ENCODE data around the gene MEF2C.

The MEF2C gene

DNA sequence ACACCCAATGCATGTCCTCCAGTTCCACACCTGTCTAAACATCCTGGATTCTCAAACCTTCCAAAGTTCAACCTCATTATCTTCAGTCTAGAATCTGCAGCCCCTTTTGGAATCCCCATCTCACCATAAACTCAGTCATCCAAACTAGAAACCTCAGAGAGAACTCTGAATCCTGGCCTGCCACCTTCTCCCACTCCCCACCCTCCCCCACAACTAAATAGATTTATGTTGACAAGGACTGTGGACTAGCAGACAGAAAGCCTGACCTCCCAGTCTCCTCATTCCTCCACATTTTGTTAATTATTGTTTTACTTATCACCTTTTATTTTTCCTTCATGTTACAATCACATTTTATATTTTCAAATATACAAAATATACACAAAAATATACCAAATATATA, 76.6 kb downstream of the MEF2C start:
- TF ChIP-seq EZH2phosphoT487 (IDR thresholded peaks at IDR 0.05; ENCODE audit: borderline replicate concordance, low read length): no peak
- TF ChIP-seq, protein P1, sequence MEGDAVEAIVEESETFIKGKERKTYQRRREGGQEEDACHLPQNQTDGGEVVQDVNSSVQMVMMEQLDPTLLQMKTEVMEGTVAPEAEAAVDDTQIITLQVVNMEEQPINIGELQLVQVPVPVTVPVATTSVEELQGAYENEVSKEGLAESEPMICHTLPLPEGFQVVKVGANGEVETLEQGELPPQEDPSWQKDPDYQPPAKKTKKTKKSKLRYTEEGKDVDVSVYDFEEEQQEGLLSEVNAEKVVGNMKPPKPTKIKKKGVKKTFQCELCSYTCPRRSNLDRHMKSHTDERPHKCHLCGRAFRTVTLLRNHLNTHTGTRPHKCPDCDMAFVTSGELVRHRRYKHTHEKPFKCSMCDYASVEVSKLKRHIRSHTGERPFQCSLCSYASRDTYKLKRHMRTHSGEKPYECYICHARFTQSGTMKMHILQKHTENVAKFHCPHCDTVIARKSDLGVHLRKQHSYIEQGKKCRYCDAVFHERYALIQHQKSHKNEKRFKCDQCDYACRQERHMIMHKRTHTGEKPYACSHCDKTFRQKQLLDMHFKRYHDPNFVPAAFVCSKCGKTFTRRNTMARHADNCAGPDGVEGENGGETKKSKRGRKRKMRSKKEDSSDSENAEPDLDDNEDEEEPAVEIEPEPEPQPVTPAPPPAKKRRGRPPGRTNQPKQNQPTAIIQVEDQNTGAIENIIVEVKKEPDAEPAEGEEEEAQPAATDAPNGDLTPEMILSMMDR (IDR thresholded peaks at IDR 0.05; ENCODE audit: low read depth, low read length, poor library complexity, severe bottlenecking): no peak
- no peaks in the 10 kb centered on the region for H3F3A ChIP-seq (ENCODE audit: control insufficient read depth, insufficient read depth)
- no peaks in the 10 kb centered on the region for H4K20me1 ChIP-seq (ENCODE audit: control insufficient read depth, insufficient read depth, low read depth, low read length)
- no peaks in the 10 kb centered on the region for H3K9me2 ChIP-seq (replicated peaks; ENCODE audit: control insufficient read depth, low read length)
- H3K9me3 ChIP-seq (ENCODE audit: control insufficient read depth, insufficient read depth, low read length): no peaks in the 10 kb centered on the region
- H3K4me2 ChIP-seq (ENCODE audit: low read length): no peak overlapping the region
- H3K36me3 ChIP-seq (ENCODE audit: control insufficient read depth, low read length): peaks cover 94% of the 10 kb centered on the region
- peaks cover 95% of the 10 kb centered on the region for H3K79me2 ChIP-seq (ENCODE audit: control insufficient read depth, low read length)
- H3K27me3 ChIP-seq (ENCODE audit: control insufficient read depth, low read length): no peaks in the 10 kb centered on the region
- no peak overlapping the region for H3K4me3 ChIP-seq (ENCODE audit: low read length)
- no peak overlapping the region for H3K27ac ChIP-seq (ENCODE audit: low read depth, low read length)
- peaks cover 7% of the 10 kb centered on the region; the same call in 1 of the 2 replicates for H3K4me1 ChIP-seq (ENCODE audit: control insufficient read depth, low read length)

DNA sequence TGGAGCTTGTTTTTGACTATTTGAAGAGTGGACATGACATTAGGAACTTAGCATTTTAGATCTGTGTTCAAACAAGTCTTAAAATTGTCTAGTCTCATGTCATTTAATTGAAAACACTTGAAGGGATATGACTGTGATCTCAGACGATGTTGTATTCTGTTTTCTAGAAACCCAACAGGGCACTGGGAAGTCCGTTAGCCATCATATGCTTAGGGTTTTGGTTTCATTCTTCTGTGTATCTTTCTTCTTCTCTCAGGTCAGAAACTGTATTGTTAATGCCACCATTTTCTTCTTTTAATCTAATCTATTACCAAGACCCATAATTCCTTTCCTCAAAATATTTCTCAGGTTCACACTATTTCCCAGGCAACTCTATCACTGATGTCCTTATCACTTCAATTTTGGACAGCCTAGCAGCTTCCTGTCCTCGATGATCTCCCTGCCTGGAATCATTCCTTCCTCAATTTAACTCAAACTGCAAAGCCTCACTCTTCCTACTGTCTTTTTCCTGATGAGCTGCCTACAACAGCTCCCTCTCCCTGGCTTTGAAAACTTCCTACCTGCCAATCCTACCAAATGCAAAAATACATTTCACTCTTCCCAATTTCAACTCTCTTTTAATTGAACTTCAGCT, 77.7 kb downstream of the MEF2C start:
- H3K4me2 ChIP-seq (ENCODE audit: low read length): no peak overlapping the region
- H3K79me2 ChIP-seq (ENCODE audit: control insufficient read depth, low read length): peaks cover 94% of the 10 kb centered on the region

DNA sequence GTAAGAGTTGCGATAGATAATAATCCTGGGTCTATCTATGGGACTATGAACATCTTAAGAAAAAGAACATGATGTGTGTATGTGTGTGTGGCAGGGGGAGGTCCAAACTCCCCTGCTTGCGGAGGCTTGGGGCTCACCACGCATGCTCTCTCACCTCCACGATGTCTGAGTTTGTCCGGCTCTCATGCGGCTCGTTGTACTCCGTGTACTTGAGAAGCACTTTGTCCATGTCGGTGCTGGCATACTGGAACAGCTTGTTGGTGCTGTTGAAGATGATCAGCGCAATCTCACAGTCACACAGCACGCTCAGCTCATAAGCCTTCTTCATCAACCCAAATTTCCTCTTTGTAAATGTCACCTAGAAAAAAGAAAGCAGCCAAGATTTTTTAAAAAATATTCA, 78.5 kb downstream of the MEF2C start:
- TF ChIP-seq, protein P1 (IDR thresholded peaks at IDR 0.05; ENCODE audit: low read depth, low read length, poor library complexity, severe bottlenecking): no peak
- TF ChIP-seq EZH2phosphoT487 (IDR thresholded peaks at IDR 0.05; ENCODE audit: borderline replicate concordance, low read length): no peak
- Histone ChIP-seq H3K9me3 (ENCODE audit: control insufficient read depth, insufficient read depth, low read length) (no peaks in the 10 kb centered on the region), H3K4me1 (ENCODE audit: control insufficient read depth, low read length) (no peaks in the 10 kb centered on the region; the same call in 1 of the 2 replicates), H3F3A (ENCODE audit: control insufficient read depth, insufficient read depth) (no peaks in the 10 kb centered on the region), H3K4me3 (ENCODE audit: low read length) (no peak overlapping the region), H3K27ac (ENCODE audit: low read depth, low read length) (no peak overlapping the region), H3K36me3 (ENCODE audit: control insufficient read depth, low read length) (peaks cover 94% of the 10 kb centered on the region), H4K20me1 (ENCODE audit: control insufficient read depth, insufficient read depth, low read depth, low read length) (no peaks in the 10 kb centered on the region), H3K79me2 (ENCODE audit: control insufficient read depth, low read length) (peaks cover 94% of the 10 kb centered on the region), H3K9me2 (replicated peaks; ENCODE audit: control insufficient read depth, low read length) (no peaks in the 10 kb centered on the region), H3K27me3 (ENCODE audit: control insufficient read depth, low read length) (no peaks in the 10 kb centered on the region), H3K4me2 (ENCODE audit: low read length) (no peak overlapping the region)

More for the DNA sequence above, 77.7 kb downstream of the MEF2C start:
- Histone ChIP-seq H3K9me2 (replicated peaks; ENCODE audit: control insufficient read depth, low read length) (no peaks in the 10 kb centered on the region), H3K36me3 (ENCODE audit: control insufficient read depth, low read length) (peaks cover 94% of the 10 kb centered on the region), H3K9me3 (ENCODE audit: control insufficient read depth, insufficient read depth, low read length) (no peaks in the 10 kb centered on the region), H3K4me1 (ENCODE audit: control insufficient read depth, low read length) (peaks cover 4% of the 10 kb centered on the region; the same call in 1 of the 2 replicates), H3K4me3 (ENCODE audit: low read length) (no peak overlapping the region), H3F3A (ENCODE audit: control insufficient read depth, insufficient read depth) (no peaks in the 10 kb centered on the region), H3K27me3 (ENCODE audit: control insufficient read depth, low read length) (no peaks in the 10 kb centered on the region), H3K27ac (ENCODE audit: low read depth, low read length) (no peak overlapping the region), H4K20me1 (ENCODE audit: control insufficient read depth, insufficient read depth, low read depth, low read length) (no peaks in the 10 kb centered on the region)
- TF ChIP-seq EZH2phosphoT487 (IDR thresholded peaks at IDR 0.05; ENCODE audit: borderline replicate concordance, low read length): no peak
- TF ChIP-seq, protein P1 (IDR thresholded peaks at IDR 0.05; ENCODE audit: low read depth, low read length, poor library complexity, severe bottlenecking): no peak

Measured in DOHH2 (cell line).